ENCODE data around the gene NUFIP2.
A peak's percentile ranks its signal among the peaks of the same experiment; 100 is the strongest.
"Not testable (repeated sequence)": the region's sequence is repeated elsewhere in the genome, so short reads cannot be mapped to it uniquely, and the experiment has no call there.

The NUFIP2 gene

DNA sequence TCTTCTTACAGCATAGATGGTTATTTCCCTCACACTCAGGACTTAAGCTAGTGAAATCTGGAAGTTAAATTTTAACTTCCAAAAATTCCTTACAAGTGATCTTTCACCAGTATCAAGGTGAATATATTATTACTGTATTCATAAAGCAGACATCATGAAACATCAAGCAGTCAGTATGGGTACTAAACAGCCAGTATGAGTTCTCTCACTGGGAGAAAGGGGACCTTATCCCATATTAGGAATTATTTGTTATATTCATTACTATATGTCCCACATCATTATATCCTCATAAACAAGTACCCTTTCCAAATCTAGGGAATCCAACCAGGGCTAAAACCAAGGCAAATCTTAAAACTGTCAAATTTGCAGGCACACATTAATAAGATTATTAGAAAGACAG, 15.3 kb downstream of the NUFIP2 start:
- DNase-seq = no peak

DNA sequence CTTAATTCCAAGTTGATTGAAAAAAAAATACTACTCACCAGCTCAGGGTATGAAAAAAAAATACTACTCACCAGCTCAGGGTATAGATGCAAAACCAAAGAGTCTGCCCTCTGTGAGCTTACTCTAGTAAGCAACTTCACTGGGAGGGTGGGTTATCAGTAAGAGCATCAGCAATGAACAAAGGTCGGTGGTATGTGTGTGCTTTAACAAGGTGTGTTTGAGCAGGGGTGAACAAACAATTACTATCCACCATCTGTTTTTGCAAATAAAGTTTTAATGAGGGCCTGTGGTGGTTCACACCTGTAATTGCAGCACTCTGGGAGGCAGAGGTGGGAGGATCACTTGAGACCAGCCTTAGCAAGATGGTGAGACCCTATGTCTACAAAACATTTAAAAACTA, 20.0 kb downstream of the NUFIP2 start:
- DNase-seq = no peak

DNA sequence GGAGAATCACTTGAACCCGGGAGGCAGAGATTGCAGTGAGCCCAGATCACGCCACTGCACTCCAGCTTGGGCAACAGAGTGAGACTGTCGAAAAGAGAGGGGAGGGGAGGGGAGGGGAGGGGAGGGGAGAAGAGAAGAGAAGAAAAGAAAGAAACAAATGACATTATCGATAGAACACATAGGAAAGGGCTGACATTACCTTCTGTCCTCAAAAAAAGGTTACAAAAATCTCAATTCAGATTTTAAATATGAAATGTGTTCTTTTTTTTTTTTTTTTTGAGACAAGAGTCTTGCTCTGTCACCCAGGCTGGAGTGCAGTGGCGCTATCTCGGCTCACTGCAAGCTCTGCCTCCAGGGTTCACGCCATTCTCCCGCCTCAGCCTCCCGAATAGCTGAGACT, 22.0 kb downstream of the NUFIP2 start:
- DNase-seq = not testable (repeated sequence)

DNA sequence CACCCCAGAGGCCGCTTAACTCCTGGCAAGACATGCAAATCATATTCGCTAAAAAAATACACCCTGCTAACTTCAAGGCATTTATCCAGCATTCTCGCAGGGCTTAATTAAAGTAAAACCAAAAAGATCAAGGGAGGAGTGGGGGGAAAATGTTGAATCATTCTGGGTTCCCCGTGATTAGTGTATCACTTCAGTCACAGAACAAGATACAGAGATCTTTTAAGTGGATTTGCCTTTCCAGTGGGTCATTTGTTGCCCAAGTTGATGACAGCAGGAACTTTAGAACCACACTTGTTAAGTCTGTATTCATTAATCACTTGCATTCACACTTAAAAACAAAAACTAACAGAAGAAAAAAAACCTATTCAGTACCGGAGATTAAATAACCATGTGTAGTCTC, 30.0 kb downstream of the NUFIP2 start:
- DNase-seq = no peak

DNA sequence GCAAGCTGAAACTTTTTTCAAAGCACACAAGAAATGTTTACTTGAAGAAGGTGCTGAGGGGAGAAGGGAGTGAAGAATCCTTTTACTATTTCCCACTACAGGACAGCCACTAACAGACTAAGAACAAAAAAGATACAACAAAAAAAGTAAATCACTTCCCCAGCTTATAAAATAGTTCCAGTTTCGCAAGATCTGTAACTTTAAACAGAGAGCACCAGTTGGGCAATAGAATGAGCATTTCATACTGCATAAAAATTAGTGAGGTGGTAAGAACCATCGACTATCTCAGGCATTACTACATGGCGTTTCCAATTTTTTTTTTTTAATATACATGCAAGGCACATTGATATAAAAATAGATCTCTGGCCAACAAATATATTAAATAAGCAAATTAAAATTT, 36.2 kb downstream of the NUFIP2 start:
- no peak for DNase-seq

DNA sequence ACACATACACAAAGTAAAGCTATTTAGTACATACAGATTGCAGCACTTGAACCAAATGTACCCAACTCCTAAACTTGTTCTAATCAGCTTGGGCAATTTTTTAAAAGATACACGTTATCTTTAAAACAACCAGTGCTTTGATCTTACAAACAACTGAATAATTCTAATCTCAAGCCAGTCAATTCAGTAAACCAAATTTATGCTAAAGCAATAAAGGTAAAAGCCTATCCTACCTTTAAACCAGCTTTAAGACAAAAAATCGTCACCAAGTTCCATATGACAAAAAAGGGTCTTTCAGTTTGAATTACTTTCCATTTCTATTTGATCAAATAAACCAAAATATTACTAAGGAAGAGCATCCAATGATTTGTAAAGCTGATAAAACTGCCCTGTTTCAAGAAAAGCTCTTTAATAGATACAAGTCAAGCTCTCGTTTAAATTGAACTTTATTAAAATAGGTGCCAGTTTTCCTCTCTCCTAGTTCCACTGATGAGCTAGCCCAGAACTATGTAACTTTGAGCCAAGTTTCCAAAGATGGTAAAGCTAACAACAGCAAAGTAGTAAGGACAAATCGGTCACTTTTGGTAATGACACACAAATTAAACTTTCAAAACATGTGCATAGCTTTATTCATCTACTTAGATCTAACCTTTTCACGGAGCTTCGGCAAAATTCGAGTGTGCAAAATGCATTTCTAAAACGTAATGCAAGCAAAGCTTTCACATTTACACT, 37.0 kb downstream of the NUFIP2 start:
- DNase-seq = no peak

DNA sequence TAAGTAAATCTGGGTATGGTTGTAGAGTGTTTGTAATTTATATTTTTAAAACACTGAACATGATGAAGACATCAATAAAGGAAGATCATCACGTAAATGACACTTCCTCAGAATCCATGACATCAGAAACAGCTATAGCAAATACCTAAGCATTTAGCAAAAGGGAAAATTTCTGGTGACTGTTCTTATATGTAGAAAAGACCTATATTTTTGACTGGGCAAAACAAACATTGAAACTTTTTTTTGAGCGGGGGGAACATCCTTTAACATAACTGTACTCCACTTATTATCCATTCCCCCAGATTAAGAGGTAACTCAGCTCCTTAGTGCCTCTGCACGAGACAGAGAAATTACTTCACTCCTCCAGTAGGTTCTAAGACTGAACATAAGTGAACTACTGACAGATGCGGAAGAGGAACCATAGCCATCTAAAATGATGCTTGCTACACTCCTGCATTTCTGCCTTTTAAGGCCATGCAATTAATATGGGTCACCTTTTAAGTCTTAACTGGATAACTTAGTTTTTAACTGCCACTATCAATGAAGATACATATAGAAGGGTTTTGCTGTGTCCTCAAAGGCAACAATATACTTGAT, 37.9 kb downstream of the NUFIP2 start:
- DNase-seq = no peak

DNA sequence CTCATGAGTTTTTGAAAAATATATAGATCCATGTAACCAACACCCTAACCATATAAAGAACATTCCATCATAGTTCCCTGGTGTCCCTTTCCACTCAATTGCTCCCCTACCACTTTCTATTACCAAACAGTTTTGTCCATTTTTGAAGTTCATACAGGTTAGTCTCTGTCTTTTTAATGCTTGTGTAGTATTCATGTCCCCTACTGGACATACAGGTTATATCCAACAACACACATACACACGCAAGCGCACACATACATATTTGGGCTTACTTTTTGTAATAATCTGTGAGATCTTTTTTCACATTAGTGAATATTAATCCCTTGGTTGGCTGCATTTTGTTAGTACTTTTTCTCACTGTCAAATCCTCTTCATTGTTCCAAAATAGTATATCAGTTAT, 40.9 kb downstream of the NUFIP2 start:
- no peak for DNase-seq

DNA sequence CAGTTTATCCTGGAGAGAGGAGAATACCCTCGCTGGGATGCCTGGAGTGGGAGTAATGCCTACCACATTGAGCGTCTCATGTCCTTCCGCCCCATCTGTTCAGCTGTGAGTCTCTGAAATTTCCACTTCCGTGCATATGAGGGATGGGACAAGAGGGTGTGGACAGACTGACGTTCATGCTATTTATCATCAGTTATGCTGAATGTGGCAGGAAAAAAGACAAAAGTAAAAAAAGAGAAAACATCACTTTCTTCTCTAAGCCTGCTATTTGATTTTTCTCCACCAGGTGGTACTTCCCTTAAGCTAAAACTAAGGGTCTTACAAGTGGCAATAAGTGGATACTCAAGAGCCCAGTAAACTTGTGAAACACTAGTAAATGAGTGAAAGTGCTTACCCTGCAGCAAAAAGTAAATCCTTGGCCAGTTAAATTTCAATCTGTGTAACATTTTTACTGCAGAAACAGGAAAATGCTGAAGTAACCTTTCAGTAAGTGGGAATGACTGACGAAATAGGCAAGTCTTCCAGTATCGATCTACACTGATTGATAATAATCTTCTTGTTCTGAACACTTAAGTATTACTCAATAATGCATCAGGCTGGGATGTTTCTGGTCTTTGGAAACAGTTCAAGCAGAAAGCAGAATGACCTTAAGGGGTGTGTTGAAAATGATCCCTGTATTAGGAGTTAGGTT, 41.7 kb downstream of the NUFIP2 start:
- peak; percentile 49 to 64 for DNase-seq

DNA sequence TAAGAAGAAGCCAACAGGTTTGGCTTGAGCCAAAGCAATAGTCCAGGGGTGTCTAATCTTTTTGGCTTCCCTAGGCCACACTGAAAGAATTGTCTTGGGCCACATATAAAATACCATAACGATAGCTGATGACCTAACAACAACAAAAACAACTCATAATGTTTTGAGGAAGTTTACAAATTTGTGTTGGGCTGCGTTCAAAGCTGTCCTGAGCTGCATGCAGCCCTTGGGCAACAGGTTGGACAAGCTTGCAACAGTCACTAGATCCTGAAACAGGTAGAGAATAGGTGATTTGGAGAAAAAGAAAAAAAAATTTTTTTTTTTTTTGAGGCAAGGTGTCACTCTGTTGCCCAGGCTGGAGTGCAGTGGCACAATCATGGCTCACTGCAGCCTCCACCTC, 42.8 kb downstream of the NUFIP2 start:
- DNase-seq = no peak

DNA sequence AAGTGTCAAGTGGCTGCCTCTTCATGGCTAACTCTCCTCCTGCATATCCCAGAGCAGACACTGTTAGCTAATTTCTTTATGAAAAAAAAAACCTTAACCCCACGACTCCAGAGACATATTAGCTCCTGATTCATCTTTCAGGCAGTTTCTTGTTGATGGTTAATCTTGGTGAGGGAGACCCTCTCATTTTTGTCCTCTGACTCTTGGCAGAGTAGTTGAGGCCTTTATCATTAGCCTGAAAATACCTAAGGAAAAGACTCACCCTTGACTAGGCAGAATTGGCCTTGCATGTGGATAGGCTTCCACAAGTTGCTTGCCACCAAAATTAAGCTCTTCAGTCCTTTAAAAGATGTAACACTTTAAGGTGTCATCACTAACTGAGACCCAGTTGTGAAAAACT, 43.3 kb downstream of the NUFIP2 start:
- no peak for DNase-seq

DNA sequence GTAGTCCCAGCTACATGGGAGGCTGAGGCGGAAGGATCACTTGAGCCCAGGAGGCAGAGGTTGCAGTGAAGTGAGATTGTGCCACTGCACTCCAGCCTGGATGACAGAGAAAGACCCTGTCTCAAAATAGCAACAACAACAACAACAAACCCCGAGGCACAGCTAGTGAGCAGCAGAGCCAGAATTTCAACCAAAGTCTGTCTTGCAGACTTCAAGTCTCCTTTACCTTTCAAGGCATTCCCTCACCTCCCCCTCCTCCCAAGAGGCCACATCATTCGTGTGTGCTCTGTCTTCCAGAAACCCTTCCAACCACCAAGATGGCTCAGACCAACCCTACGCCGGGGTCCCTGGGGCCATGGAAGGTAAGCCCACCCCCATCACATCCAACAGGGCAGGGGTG, 45.1 kb downstream of the NUFIP2 start:
- no peak for DNase-seq

DNA sequence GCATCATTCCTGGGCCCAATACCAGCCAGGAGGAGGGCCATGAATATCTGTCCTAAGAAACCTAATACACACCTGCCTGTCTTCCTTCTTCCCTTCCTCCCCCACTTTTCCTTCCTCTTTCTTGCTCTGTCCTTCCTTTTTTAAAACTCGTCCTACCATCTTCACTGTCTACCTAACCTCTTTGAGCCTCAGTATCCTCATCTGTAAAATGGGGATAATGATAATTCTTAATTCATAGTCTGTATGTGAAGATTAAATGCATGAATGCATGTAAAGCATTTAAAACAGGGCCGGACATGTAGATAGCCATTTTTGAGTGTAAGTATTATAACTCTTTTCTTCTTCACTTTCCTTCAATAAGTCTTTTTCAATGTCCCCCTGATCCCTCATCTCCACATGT, 46.7 kb downstream of the NUFIP2 start:
- no peak for DNase-seq

DNA sequence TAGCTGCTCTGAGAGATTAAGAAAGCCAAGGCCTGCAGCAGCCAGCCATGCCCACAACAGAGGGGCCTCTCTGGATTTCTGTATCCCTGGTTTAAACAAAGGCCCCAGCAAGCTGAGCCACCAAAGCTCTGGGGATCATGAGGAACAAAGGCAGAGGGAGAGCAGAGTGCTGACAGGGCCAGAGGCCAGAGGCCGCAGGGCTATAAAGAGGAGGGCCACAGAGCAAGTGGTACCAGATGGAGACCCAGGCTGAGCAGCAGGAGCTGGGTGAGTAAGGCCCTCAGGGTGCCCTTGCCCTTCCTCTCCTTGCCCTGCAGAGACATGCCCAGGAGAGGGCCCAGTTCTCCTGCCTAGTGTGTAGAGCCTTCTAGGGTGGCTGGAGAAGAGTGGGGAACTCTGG, 47.3 kb downstream of the NUFIP2 start, which contains the start of gene CRYBA1:
Gene CRYBA1, plus strand, starts transcription at position 232 of the 400 bp plus-strand sequence. Its CDS starts 5 bp downstream, at position 237.
- DNase-seq = no peak

DNA sequence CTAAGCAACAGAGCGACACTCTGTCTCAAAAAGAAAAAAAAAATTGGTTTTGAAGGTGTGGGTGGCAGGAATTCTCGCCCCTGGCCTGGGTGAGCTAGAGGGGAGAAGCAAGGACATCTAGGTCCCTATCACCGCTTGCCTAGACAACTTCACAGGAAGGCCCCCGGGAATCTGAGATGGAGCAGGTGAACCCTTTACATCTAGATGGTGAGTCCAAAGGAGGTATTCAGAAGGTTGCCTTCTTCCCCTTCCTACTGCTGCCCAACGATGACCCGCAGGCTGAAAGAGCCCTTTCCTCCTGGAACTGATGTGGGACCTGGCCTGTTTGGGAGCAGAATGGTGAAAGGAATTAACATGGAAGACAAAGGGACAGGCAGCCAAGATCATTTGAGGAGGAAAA, 48.5 kb downstream of the NUFIP2 start:
- no peak for DNase-seq

DNA sequence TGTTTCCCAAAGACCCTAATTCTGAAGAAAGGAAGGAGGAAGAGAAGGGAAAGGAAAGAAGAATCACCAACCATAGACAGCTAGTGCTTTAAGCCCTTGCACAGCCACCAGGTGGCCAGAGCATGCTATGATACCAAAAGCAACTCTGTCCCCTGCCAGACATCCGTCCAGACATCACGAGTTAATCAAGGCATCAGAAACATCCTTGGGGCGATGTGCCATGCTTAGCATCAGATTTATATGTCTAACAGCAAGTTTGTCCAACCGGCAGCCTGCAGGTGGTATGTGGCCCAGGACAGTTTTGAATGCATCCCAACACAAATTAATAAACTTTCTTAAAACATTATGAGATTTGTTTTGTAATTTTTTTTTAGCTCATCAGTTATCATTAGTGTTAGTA, 50.2 kb downstream of the NUFIP2 start:
- peak; percentile 39 to 43 for DNase-seq

DNA sequence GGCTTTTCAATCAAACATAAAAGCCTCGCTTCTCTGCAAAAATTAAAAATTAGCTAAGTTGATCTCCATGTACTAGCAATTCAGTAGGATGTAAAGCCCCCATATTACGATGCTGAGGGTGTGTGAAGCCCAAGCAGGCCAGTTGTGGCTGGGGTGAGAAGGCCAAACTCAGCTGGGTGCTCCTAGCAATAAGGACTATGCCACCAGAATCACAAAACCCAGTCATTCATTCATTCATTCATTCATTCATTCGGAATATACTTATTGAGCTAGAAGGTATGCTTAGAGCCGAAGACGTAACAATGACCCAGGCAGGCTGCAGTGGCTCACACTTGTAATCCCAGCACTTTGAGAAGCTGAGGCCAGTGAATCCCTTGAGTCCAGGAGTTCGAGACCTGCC, 51.2 kb downstream of the NUFIP2 start:
- no peak for DNase-seq

DNA sequence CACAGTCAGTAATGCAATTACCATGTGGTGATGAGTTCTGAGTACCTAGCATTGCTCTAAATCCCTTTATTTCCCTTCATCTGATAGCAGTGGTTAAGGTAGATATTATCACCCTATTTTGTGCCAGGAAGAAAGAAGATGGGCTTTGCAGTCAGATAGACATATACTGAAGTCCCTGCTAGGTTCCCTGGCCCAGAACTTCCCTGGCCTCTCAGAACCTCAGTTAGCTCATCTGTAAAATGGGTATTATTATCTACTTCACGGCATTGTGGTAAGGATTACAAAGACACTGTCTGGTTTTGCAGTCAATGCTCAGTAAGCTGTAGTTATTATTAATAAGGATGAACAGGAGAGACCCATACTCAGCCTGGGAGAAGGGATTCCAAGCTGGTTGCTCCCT, 51.9 kb downstream of the NUFIP2 start:
- no peak for DNase-seq

DNA sequence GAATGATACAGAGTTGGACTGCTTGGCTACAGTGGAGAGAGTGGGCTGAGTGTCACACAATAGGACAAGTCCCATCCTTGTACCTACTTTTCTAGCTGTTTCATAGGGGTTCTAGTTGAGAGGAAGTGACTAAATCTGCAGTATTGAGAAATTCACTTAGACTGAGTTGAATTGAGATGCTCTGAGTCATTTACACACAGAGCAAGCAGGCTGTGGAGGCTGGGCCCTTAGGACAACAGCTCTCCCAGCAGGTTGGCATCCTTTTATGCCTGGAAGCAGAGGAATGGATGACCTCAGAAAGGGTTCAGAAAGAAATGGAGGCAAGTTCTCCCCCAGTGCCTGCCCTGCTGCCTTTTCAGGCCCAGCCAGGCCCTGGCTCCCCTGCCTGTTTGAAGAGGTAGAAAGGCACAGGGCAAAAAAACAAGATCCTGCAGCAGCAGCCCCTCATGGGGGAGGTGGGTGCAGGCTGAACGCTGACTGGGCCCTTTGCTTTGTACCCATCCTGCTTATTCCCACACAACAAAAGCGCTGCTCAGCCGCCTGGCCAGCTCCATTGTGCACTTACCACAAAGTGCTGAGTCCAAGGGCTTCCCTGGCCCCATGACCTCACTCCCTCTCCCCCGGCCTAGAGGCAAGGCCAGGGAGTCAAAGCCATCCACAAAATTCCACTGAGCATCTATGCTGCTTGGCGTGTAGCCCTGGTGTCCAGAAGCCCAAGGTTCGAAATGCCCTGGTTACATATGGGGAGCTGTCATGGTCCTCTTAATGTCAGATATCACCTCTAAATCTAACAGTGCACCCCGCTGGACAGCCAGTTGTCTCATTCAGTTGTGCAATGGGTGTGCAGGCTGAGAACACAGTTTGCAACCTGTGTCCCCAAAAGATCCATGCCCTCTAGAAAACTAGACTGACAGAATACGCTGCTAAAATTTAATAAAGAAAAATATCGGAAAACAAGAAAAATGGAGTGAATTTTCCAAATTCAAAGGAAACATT, 52.7 kb downstream of the NUFIP2 start:
- DNase-seq = peak; percentile 57 to 63

DNA sequence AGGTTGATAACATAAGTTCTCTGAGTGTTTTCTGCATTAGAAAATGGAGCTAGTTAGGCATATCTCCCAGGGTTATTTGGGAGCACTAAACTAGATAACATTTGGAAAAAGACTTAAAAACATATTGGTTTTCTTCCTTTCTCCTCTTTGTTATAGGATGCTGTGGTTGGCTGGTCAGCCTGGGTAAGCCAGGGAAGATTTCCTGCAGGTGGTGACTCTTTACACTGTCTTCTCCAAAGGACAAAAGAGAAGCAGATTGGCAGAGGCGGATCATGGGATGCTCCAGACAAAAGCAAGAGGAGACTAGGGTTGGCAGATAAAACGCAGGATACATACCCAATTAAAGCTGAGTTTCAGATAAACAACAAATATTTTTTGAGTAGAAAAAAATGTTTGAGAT, 53.5 kb downstream of the NUFIP2 start:
- no peak for DNase-seq

DNA sequence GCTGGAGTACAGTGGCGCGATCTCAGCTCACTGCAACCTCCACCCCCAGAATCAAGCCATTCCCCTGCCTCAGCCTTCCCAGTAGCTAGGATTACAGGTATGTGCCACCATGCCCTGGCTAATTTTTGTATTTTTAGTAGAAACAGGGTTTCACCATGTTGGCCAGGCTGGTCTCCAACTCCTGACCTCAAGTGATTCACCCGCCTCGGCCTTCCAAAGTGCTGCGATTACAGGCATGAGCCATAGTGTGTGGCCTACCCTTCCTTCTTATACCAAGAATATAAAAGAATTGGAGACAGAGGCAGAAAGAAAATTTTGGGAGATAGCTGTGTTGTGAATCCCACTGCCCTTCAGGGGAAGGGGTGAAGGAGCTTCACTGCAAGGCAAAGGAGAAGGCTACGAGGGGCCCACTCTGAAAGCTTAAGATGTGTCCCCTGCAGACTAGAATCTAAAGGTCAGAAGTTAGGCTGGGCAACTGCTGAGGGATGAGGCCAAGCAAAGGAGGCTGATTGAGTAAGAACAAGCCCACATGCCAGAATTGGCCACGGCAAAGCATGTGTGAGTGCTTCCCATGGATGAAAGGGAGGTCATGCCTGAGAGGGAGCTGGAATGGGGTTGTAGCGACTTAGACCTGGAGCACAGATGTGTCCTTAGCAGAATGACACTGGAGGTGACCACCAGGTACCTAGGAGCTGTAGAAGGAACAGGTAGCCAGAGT, 55.7 kb downstream of the NUFIP2 start:
- DNase-seq = no peak

DNA sequence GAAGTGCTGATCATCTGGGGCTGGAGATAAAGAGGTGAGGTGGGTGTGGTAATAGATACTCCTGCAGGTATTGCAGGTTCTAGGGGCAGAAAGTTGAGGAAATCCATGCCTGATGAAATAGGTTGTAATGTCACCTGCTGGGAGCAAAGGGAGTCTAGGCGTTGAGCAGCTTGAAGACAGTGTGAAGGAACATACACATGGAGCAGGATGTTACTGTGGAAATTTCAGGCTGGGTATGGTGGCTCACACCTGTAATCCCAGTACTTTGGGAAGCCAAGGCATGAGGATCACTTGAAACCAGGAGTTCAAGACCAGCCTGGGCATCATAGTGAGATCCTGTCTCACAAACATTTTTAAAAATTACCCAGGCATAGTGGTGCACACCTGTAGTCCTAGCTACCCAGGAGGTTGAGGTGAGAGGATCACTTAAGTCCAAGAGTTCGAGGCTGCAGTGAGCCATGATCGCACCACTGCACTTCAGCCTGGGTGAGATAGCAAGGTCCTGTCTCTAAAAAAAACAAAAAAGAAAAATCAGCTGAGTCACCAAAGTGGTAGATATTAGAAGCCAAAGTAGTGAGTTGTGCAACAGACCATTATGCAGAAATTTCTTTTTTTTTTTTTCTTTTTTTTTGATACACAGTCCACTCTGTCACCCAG, 56.3 kb downstream of the NUFIP2 start:
- DNase-seq = no peak
